A549 (cell line): ENCODE data around the gene SIK3. TPM values are rescaled to one million over a fixed set of nuclear protein-coding genes. Genes with fewer than 3 reads are reported as not detected.

ENCODE experiments used
- ATAC-seq, 2 experiments: fragments of 200-7000 bp in 1 of 2; fragments of >200 bp in 1 of 2; cut with Nextera tagmentation in 1 of 2; cut with Tn5 transposase in 1 of 2; 3 replicates each; pipeline versions ENCODE4 v1.8.0 to v1.9.1; 2018 to 2020; ENCODE audit warnings: mild to moderate bottlenecking in 1 of 2, moderate library complexity in 1 of 2
- CTCF ChIA-PET: fragments of 300-600 bp; sonication (Branson Sonifier 250); formaldehyde crosslinking; extraction: SDS; loops from one replicate; lab custom pipeline; 2021; ENCODE audit warnings: antibody characterized with exemption, inconsistent platforms; lab: Yijun Ruan, JAX
- POLR2A ChIA-PET: fragments of 350-600 bp; formaldehyde crosslinking; extraction: SDS; loops from one replicate; lab custom pipeline; 2021; ENCODE audit warnings: antibody characterized with exemption, inconsistent platforms; lab: Yijun Ruan, JAX
- DNase-seq, 2 experiments: peaks; one replicate each; pipeline versions ENCODE4 v3.0.0 to v3.0.0-alpha.2; 2011 to 2016; ENCODE audit warnings: low read depth in 1 of 2, low spot score in 1 of 2
- FAIRE-seq: peaks from 2 replicates; lab custom pipeline; 2011; peaks lifted over from hg19 to GRCh38; lab: Jason Lieb, UNC
- H3K27ac ChIP-seq, 2 experiments: fragments of >200 bp; sonication (Bioruptor Twin); formaldehyde crosslinking; 3 replicates each; pipeline ENCODE4 v1.5.1; 2016 to 2017
- H3K4me1 ChIP-seq: fragments of >200 bp; sonication (Bioruptor Twin); formaldehyde crosslinking; 3 replicates; pipeline ENCODE4 v1.6.1; 2016
- H3K4me2 ChIP-seq: fragments of >200 bp; sonication (Bioruptor Twin); formaldehyde crosslinking; 3 replicates; pipeline ENCODE4 v1.6.1; 2016
- H3K4me3 ChIP-seq: fragments of >200 bp; sonication (Bioruptor Twin); formaldehyde crosslinking; 3 replicates; pipeline ENCODE4 v1.5.1; 2016
- H3K9me3 ChIP-seq: fragments of >200 bp; sonication (Bioruptor Twin); formaldehyde crosslinking; 3 replicates; pipeline ENCODE4 v1.6.1; 2016
- CBX8 ChIP-seq: fragments of 200-600 bp; sonication (generic); IDR thresholded peaks from 2 replicates; pipeline ENCODE4 v1.6.1; 2016
- CHD2 ChIP-seq: fragments of 150-350 bp; IDR thresholded peaks from 2 replicates; pipeline ENCODE4 v1.6.1; 2014; ENCODE audit warnings: low read length; ENCODE audit not compliant: partially characterized antibody
- CHD4 ChIP-seq: fragments of 200-600 bp; sonication (generic); IDR thresholded peaks from 2 replicates; pipeline ENCODE4 v1.6.1; 2016; ENCODE audit warnings: antibody characterized with exemption, mild to moderate bottlenecking, borderline replicate concordance
- CTCF ChIP-seq: fragments of >200 bp; sonication (Bioruptor Twin); formaldehyde crosslinking; IDR thresholded peaks from 3 replicates; pipeline ENCODE4 v1.5.1; 2016
- EHF ChIP-seq: fragments of 250-450 bp; sonication (Bioruptor Pico); IDR thresholded peaks from 2 replicates; pipeline ENCODE4 v1.5.0; 2020; ENCODE audit warnings: mild to moderate bottlenecking
- EP300 ChIP-seq, 2 experiments: fragments of >200 bp; sonication (Bioruptor Twin); formaldehyde crosslinking; IDR thresholded peaks; 2 replicates in 1 of 2; 3 replicates in 1 of 2; pipeline ENCODE4 v1.6.1; 2016 to 2017
- FOSB ChIP-seq: fragments of 250-450 bp; sonication (Bioruptor Pico); IDR thresholded peaks from 2 replicates; pipeline ENCODE4 v1.5.0; 2020; ENCODE audit warnings: mild to moderate bottlenecking, moderate library complexity
- FOSL2 ChIP-seq, 2 experiments: fragments of 450-650 bp in 1 of 2; fragments of >200 bp in 1 of 2; sonication (Bioruptor Twin) in 1 of 2; formaldehyde crosslinking; IDR thresholded peaks; 2 replicates each; pipeline versions ENCODE4 v1.5.0 to v1.6.1; 2016 to 2020; ENCODE audit warnings: mild to moderate bottlenecking in 1 of 2, moderate library complexity in 1 of 2
- FOXS1 ChIP-seq: fragments of 250-450 bp; sonication (Bioruptor Pico); IDR thresholded peaks from 2 replicates; pipeline ENCODE4 v1.5.0; 2020; ENCODE audit warnings: mild to moderate bottlenecking, moderate library complexity
- GATA3 ChIP-seq: IDR thresholded peaks from 2 replicates; pipeline ENCODE4 v1.6.1; 2012; ENCODE audit warnings: borderline replicate concordance
- HEYL ChIP-seq: fragments of 250-450 bp; sonication (Bioruptor Pico); IDR thresholded peaks from 2 replicates; pipeline ENCODE4 v1.8.0; 2021; ENCODE audit warnings: mild to moderate bottlenecking, moderate library complexity
- HMGXB4 ChIP-seq: fragments of 250-450 bp; sonication (Bioruptor Pico); IDR thresholded peaks from 2 replicates; pipeline ENCODE4 v1.5.0; 2021; ENCODE audit warnings: mild to moderate bottlenecking, moderate library complexity, borderline replicate concordance
- HOXA7 ChIP-seq: fragments of 250-450 bp; sonication (Bioruptor Pico); IDR thresholded peaks from 2 replicates; pipeline ENCODE4 v1.5.0; 2020; ENCODE audit warnings: mild to moderate bottlenecking, moderate library complexity
- HOXB13 ChIP-seq: fragments of 250-450 bp; sonication (Bioruptor Pico); IDR thresholded peaks from 2 replicates; pipeline ENCODE4 v1.5.0; 2020; ENCODE audit warnings: low read depth, mild to moderate bottlenecking, moderate library complexity
- JUN ChIP-seq, 2 experiments: fragments of >200 bp; sonication (Bioruptor Twin); formaldehyde crosslinking; IDR thresholded peaks; 2 replicates in 1 of 2; 3 replicates in 1 of 2; pipeline ENCODE4 v1.6.1; 2016 to 2017
- KDM1A ChIP-seq: fragments of 200-600 bp; sonication (generic); IDR thresholded peaks from 2 replicates; pipeline ENCODE4 v1.6.1; 2016; ENCODE audit warnings: low read depth, mild to moderate bottlenecking
- MAFK ChIP-seq: fragments of 450-650 bp; IDR thresholded peaks from 2 replicates; pipeline ENCODE4 v1.6.1; 2014; ENCODE audit not compliant: partially characterized antibody
- MAX ChIP-seq: IDR thresholded peaks from 2 replicates; pipeline ENCODE4 v1.6.1; 2012
- MYC ChIP-seq: IDR thresholded peaks from 2 replicates; pipeline ENCODE4 v1.6.1; 2012; ENCODE audit warnings: mild to moderate bottlenecking, inconsistent platforms, low read length, improper control_type of control experiment, borderline replicate concordance
- NR3C1 ChIP-seq: fragments of >200 bp; sonication (Bioruptor Twin); formaldehyde crosslinking; IDR thresholded peaks from 3 replicates; pipeline ENCODE4 v1.6.1; 2017
- PHF8 ChIP-seq: fragments of 200-600 bp; sonication (generic); IDR thresholded peaks from 2 replicates; pipeline ENCODE4 v1.6.1; 2016; ENCODE audit warnings: low read depth, mild to moderate bottlenecking, antibody characterized with exemption, moderate library complexity, borderline replicate concordance
- POLR2A ChIP-seq: IDR thresholded peaks from 2 replicates; pipeline ENCODE4 v1.6.1; 2012; ENCODE audit warnings: mild to moderate bottlenecking, low read length
- RARB ChIP-seq: fragments of 250-450 bp; sonication (Bioruptor Pico); IDR thresholded peaks from 2 replicates; pipeline ENCODE4 v1.8.0; 2021; ENCODE audit warnings: mild to moderate bottlenecking, moderate library complexity
- TP53 ChIP-seq: fragments of 250-450 bp; sonication (Bioruptor Pico); IDR thresholded peaks from 2 replicates; pipeline ENCODE4 v1.5.0; 2021; ENCODE audit warnings: mild to moderate bottlenecking, moderate library complexity
- WGBS: methylation state at CpG from one replicate; pipeline ENCODE4 v1.1.6; 2017; ENCODE audit errors: missing lambda C conversion rate; 5-methylcytosine and 5-hydroxymethylcytosine counted together
- polyA plus RNA-seq, 4 experiments: library from polyadenylated mRNA; depleted of rRNA in 3 of 4; stranded (reverse); fragments of >200 nt; fragmentation: RNase III in 1 of 4; extraction: RNeasy Plus Mini Kit Qiagen cat#74134 plus additional on column Dnase treatment in 1 of 4; gene quantifications; 2 replicates in 3 of 4; 3 replicates in 1 of 4; pipeline ENCODE4 v1.2.3, GENCODE V29; 2011 to 2017
- TF ChIP-seq, protein P1 (sequence below): fragments of 200-600 bp; sonication (generic); IDR thresholded peaks from 2 replicates; pipeline ENCODE4 v1.6.1; 2016; ENCODE audit warnings: antibody characterized with exemption, mild to moderate bottlenecking, moderate library complexity
- TF ChIP-seq, protein P2 (sequence below): fragments of 150-350 bp; IDR thresholded peaks from 2 replicates; pipeline ENCODE4 v1.6.1; 2014; ENCODE audit warnings: low read depth, mild to moderate bottlenecking, low read length

Gene SIK3
- polyA plus RNA-seq, 2 of the 4 experiments (the other 2 are of a cell fraction): 8.2 to 9.0 TPM

GRCh38 chr11:116847612-116848011 is 250.6 kb downstream of the SIK3 start:
- H3K4me3 ChIP-seq: no peak overlapping the region
- FAIRE-seq: no peak
- TF ChIP-seq CHD4 (no peak), HOXB13 (CRISPR knock-in tag) (no peak), CHD2 (no peak)
- WGBS: 100% methylated on average over 2 of the region's 4 CpGs
- CTCF ChIA-PET: interaction anchor here (1.2 to 1.9 kb wide), 4 partner anchors 11 to 258 kb away, joined by 3 to 7 read pairs (median 6); partner anchors contain the start of gene APOA1
- no peak for ATAC-seq
- no peaks in the 10 kb centered on the region for H3K4me1 ChIP-seq
- no peak overlapping the region for H3K27ac ChIP-seq
- POLR2A ChIA-PET: no interaction called here
- H3K9me3 ChIP-seq: no peaks in the 10 kb centered on the region
- H3K4me2 ChIP-seq: no peak overlapping the region
- DNase-seq: no peak

DNA sequence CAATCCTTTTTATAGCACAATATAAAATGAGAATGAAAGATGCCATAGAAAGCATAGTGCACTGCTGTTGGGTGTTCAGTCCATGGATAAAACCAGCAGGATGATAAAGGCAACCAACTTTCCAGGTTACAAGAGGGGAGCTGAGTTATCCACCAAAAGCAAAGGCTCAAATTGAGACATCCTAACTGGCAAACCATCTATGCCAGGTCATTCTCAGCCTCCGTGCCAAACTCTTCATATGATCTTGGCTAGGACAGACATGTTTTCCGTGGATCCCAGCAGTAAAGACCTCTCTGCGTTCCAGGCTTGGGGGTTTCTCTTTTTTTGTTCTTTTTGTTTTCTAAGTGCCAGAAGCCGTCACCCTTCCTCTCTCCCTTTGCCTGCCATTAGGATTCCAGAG is 253.5 kb downstream of the SIK3 start:
- no peaks in the 10 kb centered on the region for H3K9me3 ChIP-seq
- ChIA-PET CTCF (interaction anchor here (1.5 kb wide), 1 partner anchor 8 kb away, joined by 6 read pairs; no protein-coding TSS in a partner anchor), POLR2A (no interaction called here)
- TF ChIP-seq FOXS1 (CRISPR knock-in tag) (no peak), CTCF (no peak), MYC (no peak), HEYL (CRISPR knock-in tag) (no peak), FOSL2 (IDR thresholded peaks at IDR 0.05) (no peak), FOSL2 (CRISPR knock-in tag; IDR thresholded peaks at IDR 0.05) (no peak), CBX8 (no peak), GATA3 (no peak), RARB (CRISPR knock-in tag) (no peak), EP300 (IDR thresholded peaks at IDR 0.05) (no peak), PHF8 (no peak), MAFK (no peak), CHD2 (no peak)
- TF ChIP-seq, protein P1, sequence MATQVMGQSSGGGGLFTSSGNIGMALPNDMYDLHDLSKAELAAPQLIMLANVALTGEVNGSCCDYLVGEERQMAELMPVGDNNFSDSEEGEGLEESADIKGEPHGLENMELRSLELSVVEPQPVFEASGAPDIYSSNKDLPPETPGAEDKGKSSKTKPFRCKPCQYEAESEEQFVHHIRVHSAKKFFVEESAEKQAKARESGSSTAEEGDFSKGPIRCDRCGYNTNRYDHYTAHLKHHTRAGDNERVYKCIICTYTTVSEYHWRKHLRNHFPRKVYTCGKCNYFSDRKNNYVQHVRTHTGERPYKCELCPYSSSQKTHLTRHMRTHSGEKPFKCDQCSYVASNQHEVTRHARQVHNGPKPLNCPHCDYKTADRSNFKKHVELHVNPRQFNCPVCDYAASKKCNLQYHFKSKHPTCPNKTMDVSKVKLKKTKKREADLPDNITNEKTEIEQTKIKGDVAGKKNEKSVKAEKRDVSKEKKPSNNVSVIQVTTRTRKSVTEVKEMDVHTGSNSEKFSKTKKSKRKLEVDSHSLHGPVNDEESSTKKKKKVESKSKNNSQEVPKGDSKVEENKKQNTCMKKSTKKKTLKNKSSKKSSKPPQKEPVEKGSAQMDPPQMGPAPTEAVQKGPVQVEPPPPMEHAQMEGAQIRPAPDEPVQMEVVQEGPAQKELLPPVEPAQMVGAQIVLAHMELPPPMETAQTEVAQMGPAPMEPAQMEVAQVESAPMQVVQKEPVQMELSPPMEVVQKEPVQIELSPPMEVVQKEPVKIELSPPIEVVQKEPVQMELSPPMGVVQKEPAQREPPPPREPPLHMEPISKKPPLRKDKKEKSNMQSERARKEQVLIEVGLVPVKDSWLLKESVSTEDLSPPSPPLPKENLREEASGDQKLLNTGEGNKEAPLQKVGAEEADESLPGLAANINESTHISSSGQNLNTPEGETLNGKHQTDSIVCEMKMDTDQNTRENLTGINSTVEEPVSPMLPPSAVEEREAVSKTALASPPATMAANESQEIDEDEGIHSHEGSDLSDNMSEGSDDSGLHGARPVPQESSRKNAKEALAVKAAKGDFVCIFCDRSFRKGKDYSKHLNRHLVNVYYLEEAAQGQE: no peak
- no peaks in the 10 kb centered on the region for H3K4me1 ChIP-seq
- H3K4me2 ChIP-seq: no peak overlapping the region
- DNase-seq (no peak), ATAC-seq (no peak), FAIRE-seq (no peak)
- no peak overlapping the region for H3K27ac ChIP-seq
- 97% methylated on average over 4 of the region's 4 CpGs for WGBS
- no peak overlapping the region for H3K4me3 ChIP-seq

DNA sequence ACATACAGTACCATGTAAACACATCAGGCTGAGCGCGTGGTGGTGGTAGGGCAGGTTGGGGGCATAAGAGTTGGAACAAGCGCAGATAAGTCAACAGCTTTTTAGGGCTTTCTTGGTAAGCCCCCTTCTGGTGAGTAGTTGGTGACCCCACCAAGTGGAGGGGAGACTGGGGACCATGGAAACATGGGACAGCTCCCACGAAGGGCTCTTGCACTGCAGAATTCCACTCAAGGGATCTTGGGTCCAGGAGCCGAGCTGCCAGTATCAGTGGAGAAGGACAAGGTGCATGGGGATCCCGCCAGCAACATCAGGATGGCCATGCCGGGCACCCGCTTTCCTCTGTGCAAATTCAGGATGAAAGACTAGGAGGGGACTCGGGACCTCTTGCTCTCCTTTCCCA is 254.6 kb downstream of the SIK3 start:
- DNase-seq (no peak), FAIRE-seq (no peak), ATAC-seq (no peak)
- 82% methylated on average over 7 of the region's 9 CpGs for WGBS
- ChIA-PET POLR2A (no interaction called here), CTCF (no interaction called here)
- Histone ChIP-seq H3K4me2 (no peak overlapping the region), H3K4me3 (no peak overlapping the region), H3K9me3 (no peaks in the 10 kb centered on the region), H3K4me1 (no peaks in the 10 kb centered on the region), H3K27ac (no peak overlapping the region)
- TF ChIP-seq KDM1A (no peak), JUN (IDR thresholded peaks at IDR 0.05) (no peak), MAX (no peak), FOSB (no peak), TP53 (CRISPR knock-in tag) (no peak), HMGXB4 (CRISPR knock-in tag) (no peak), HOXA7 (CRISPR knock-in tag) (no peak), NR3C1 (no peak), POLR2A (no peak), EHF (CRISPR knock-in tag) (no peak)
- TF ChIP-seq, protein P2, sequence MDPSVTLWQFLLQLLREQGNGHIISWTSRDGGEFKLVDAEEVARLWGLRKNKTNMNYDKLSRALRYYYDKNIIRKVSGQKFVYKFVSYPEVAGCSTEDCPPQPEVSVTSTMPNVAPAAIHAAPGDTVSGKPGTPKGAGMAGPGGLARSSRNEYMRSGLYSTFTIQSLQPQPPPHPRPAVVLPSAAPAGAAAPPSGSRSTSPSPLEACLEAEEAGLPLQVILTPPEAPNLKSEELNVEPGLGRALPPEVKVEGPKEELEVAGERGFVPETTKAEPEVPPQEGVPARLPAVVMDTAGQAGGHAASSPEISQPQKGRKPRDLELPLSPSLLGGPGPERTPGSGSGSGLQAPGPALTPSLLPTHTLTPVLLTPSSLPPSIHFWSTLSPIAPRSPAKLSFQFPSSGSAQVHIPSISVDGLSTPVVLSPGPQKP: no peak
